Lower leg skin (tissue), 4 donors: Measurements from ENCODE around the gene TENT4A. TPM values are rescaled to one million over a fixed set of nuclear protein-coding genes. Genes with fewer than 3 reads are reported as not detected.

ENCODE experiments used
- DNase-seq, 2 donors: peaks; one replicate each; pipeline ENCODE4 v3.0.0-alpha.2; 2019; ENCODE audit warnings: low spot score in 2 of 2
- H3K4me3 ChIP-seq: fragments of 200-600 bp; sonication (generic); 2 replicates; pipeline ENCODE4 v1.5.1; 2017; ENCODE audit warnings: mild to moderate bottlenecking, low read depth; ENCODE audit not compliant: poor library complexity, severe bottlenecking
- POLR2A ChIP-seq, 2 donors: fragments of 450-650 bp; IDR thresholded peaks; one replicate each; pipeline ENCODE4 v1.6.1; 2016 to 2017; ENCODE audit warnings: antibody characterized with exemption in 2 of 2, mild to moderate bottlenecking in 1 of 2, moderate library complexity in 1 of 2
- WGBS, 2 donors: methylation state at CpG; one replicate each; pipeline ENCODE4 v1.1.5; 2018; 5-methylcytosine and 5-hydroxymethylcytosine counted together
- intact Hi-C: fragments of 100-400 bp; cut with DNase I; formaldehyde crosslinking; loops from one replicate; pipeline ENCODE4 v1.15.0; 2023; ENCODE audit warnings: low total_unique reads
- total RNA-seq, 4 donors: library from RNA; depleted of rRNA; stranded (reverse); fragments of >200 nt; gene quantifications; one replicate each; pipeline ENCODE4 v1.1.0, GENCODE V29; 2016
- TF ChIP-seq, protein P1 (sequence below), 3 donors: fragments of 450-650 bp; IDR thresholded peaks; one replicate each; pipeline ENCODE4 v1.5.1; 2016; ENCODE audit warnings: antibody characterized with exemption in 3 of 3, mild to moderate bottlenecking in 3 of 3, moderate library complexity in 2 of 3

TENT4A gene
- total RNA-seq, 4 donors from 2014 or later: 12.9 to 51.6 (median 21.6) TPM

DNA sequence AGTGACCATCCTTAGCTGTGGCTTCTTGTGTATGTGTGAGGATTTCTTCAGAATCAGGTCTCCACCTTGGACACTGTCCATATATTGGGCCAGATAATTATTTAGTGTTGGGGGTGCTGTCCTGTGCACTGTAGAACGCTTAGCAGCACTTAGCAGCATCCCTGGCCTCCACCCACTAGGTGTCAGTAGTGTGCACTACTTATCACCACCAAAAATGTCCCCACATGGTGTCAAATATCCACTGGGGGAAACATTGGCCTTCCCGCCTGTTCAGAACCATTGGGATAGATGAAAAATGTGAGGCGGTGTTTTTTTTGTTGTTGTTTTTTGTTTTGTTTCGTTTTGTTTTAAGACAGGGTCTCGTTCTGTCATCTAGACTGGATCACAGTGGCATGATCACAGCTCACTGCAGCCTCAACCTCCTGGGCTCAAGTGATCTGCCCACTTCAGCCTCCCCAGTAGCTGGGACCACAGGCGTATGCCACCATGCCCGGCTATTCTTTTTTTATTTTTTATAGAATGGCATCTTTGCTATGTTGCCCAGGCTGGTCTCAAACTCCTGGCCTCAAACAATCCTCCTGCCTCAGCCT, 67.7 kb downstream of the TENT4A start:
- no peak overlapping the region for H3K4me3 ChIP-seq
- 92 to 95% methylated on average over 7 of the region's 7 CpGs for WGBS, 2 donors
- DNase-seq: no peak
- intact Hi-C loops: no loop called here
- TF ChIP-seq, protein P1, sequence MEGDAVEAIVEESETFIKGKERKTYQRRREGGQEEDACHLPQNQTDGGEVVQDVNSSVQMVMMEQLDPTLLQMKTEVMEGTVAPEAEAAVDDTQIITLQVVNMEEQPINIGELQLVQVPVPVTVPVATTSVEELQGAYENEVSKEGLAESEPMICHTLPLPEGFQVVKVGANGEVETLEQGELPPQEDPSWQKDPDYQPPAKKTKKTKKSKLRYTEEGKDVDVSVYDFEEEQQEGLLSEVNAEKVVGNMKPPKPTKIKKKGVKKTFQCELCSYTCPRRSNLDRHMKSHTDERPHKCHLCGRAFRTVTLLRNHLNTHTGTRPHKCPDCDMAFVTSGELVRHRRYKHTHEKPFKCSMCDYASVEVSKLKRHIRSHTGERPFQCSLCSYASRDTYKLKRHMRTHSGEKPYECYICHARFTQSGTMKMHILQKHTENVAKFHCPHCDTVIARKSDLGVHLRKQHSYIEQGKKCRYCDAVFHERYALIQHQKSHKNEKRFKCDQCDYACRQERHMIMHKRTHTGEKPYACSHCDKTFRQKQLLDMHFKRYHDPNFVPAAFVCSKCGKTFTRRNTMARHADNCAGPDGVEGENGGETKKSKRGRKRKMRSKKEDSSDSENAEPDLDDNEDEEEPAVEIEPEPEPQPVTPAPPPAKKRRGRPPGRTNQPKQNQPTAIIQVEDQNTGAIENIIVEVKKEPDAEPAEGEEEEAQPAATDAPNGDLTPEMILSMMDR (IDR thresholded peaks at IDR 0.05): no peak
- no peak for TF ChIP-seq POLR2A (IDR thresholded peaks at IDR 0.05)

DNA sequence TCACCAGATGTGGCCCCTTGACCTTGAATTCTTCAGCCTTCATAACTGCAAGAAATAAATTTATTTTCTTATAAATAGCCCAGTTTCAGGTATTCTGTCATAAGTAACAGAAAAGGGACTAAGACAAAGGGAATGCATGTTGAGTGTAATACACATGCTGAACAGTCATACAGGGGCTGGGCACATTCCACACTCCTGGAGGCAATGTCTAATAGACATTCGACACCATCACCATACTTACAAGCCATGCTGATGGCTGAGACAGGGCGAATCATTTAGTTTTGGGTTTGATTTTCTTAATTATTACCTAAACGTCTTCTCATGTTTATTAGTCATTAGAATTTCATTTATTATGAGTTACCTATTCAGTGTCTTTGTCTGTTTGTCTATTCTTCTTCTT, 68.5 kb downstream of the TENT4A start:
- WGBS, 2 donors: 62 to 67% methylated on average over 3 of the region's 3 CpGs
- TF ChIP-seq, protein P1 (IDR thresholded peaks at IDR 0.05): no peak
- no peak for TF ChIP-seq POLR2A (IDR thresholded peaks at IDR 0.05)
- H3K4me3 ChIP-seq: no peak overlapping the region
- intact Hi-C loops: no loop called here
- no peak for DNase-seq

DNA sequence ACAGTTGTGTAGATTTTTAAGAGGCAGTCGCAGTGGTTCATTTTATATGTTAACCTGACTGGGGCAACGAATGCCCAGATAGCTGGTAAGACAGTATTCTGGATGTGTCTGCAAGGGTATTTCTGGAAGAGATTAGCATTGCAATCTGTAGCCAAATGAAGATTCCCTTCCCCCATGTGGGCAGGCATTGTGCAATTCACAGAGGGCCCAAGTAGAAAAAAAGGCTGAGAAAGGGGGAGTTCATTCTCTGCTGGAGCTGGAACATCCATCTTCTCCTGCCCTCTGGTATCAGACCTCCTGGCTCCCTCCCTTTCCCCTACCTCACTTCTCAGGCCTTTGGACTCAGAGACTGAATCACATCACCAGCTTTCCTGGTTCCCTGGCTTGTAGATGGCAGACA, 70.6 kb downstream of the TENT4A start:
- intact Hi-C loops: no loop called here
- H3K4me3 ChIP-seq: no peak overlapping the region
- 89 to 91% methylated on average over 2 of the region's 2 CpGs for WGBS, 2 donors
- no peak for DNase-seq
- TF ChIP-seq, protein P1 (IDR thresholded peaks at IDR 0.05): no peak
- TF ChIP-seq POLR2A (IDR thresholded peaks at IDR 0.05): no peak

DNA sequence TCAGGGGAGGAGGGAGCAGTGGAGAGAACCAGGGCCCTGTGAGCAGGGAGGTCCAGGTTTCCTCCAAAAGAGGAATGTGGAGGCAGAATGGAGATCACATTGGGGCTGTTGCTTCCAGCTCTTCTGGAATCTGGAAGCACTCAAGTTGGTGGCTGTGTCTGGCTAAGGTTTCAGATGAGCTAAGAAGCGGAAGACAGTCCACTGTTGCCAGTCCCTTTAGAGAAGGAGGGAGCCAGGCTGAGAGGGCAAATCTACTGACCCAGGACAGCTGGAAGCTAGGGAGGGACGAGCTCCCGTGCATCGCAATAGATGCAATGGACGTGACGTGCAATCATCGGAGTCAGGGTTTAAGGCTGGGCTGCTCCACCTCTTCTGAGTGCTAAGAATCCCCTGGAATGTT, 71.2 kb downstream of the TENT4A start:
- intact Hi-C loops: no loop called here
- WGBS, 2 donors: 68 to 76% methylated on average over 7 of the region's 7 CpGs
- H3K4me3 ChIP-seq: no peak overlapping the region
- no peak for TF ChIP-seq POLR2A (IDR thresholded peaks at IDR 0.05)
- TF ChIP-seq, protein P1 (IDR thresholded peaks at IDR 0.05): no peak
- no peak for DNase-seq

DNA sequence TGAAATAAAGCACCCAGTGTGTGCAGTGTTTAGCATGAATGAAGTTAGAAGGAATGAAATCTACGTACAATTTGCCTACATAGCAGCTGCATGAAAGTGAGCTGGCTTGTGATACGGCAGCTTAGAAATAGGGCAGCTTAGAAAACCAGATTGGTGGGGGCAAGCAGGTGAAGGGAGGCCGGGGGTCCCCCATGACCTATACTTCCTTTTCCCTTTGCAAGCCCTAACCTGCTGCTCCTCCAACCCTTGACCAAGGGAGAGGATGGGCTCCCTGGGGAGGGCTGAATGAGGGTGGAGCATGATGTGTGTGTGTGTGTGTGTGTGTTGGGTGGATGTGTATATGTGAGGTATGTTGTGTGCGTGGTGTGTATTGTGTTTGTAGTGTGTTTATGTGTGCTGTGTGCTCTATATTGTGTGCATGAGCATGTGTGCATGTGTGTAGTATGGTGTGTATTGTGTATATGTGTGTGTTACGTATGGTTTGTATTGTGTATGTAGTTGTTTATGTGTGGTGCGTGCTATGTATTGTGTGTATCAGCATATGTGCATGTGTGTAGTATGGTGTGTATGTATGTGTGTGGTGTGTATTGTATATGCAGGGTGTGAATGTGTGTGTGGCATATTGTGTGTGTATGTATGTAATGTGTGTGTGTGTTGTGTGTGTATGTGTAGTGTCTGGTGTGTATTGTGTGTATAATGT, 72.1 kb downstream of the TENT4A start:
- no peak overlapping the region for H3K4me3 ChIP-seq
- intact Hi-C loops: no loop called here
- DNase-seq: no peak
- TF ChIP-seq, protein P1 (IDR thresholded peaks at IDR 0.05): no peak
- WGBS, 2 donors: 90 to 92% methylated on average over 6 of the region's 6 CpGs

DNA sequence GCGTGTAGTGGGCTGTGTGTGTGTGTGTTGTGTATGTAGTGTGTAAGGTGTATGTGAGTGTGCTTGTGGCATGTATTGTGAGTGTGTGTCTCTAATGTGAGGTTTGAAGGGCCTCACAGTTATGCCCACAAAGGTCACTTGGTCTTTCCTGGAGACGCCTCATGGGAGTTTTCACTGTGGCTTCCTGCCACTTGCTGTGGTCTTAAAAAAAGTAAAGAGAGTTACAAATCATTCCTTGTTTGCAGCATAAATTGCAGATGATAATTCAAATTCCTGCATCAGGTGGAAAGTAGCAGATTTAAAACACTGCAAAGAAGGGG, 72.6 kb downstream of the TENT4A start:
- 86 to 92% methylated on average over 2 of the region's 2 CpGs for WGBS, 2 donors
- intact Hi-C loops: no loop called here
- H3K4me3 ChIP-seq: no peak overlapping the region
- no peak for DNase-seq
- TF ChIP-seq, protein P1 (IDR thresholded peaks at IDR 0.05): no peak
- TF ChIP-seq POLR2A (IDR thresholded peaks at IDR 0.05): no peak
